H1 (cell line): ENCODE data around the gene TXNDC11. TPM values are rescaled to one million over a fixed set of nuclear protein-coding genes. Genes with fewer than 3 reads are reported as not detected.

Source experiments
- CTCF ChIA-PET: fragments of 300-600 bp; sonication (Branson Sonifier 250); formaldehyde crosslinking; loops from one replicate; lab custom pipeline; 2021; ENCODE audit not compliant: partially characterized antibody; lab: Charles Lee
- POLR2A ChIA-PET: fragments of 300-600 bp; sonication (Branson Sonifier 250); formaldehyde crosslinking; loops from one replicate; lab custom pipeline; 2021; ENCODE audit warnings: inconsistent platforms; ENCODE audit not compliant: partially characterized antibody; lab: Charles Lee
- DNase-seq, 2 experiments: peaks; one replicate each; pipeline versions ENCODE4 v3.0.0 to v3.0.0-alpha.2; 2010 to 2022; ENCODE audit warnings: low spot score in 2 of 2, low read depth in 1 of 2, mixed read lengths in 1 of 2
- FAIRE-seq: peaks from 2 replicates; lab custom pipeline; 2011; peaks lifted over from hg19 to GRCh38; lab: Jason Lieb, UNC
- H2AFZ ChIP-seq: 2 replicates; pipeline ENCODE4 v1.8.1; 2012; ENCODE audit warnings: low read length, inconsistent platforms
- H2AK5ac ChIP-seq: 2 replicates; pipeline ENCODE4 v1.6.1; 2013; ENCODE audit warnings: low read depth, low read length
- H2BK120ac ChIP-seq: replicated peaks from 2 replicates; pipeline ENCODE3; 2013; ENCODE audit warnings: low read depth, low read length, inconsistent platforms
- H2BK12ac ChIP-seq: 2 replicates; pipeline ENCODE4 v1.6.1; 2013; ENCODE audit warnings: low read depth, low read length
- H2BK15ac ChIP-seq: 2 replicates; pipeline ENCODE4 v1.6.1; 2013; ENCODE audit warnings: low read length
- H2BK20ac ChIP-seq: 2 replicates; pipeline ENCODE4 v1.6.1; 2013; ENCODE audit warnings: low read length
- H2BK5ac ChIP-seq: 2 replicates; pipeline ENCODE4 v1.6.1; 2013; ENCODE audit warnings: low read depth, low read length
- H3K14ac ChIP-seq: 2 replicates; pipeline ENCODE4 v1.6.1; 2013; ENCODE audit warnings: inconsistent platforms; ENCODE audit not compliant: insufficient read length
- H3K18ac ChIP-seq: 2 replicates; pipeline ENCODE4 v1.6.1; 2013; ENCODE audit warnings: low read length; ENCODE audit errors: extremely low read depth
- H3K23ac ChIP-seq: 2 replicates; pipeline ENCODE4 v1.6.1; 2013; ENCODE audit warnings: inconsistent platforms; ENCODE audit not compliant: insufficient read length
- H3K23me2 ChIP-seq: 2 replicates; pipeline ENCODE4 v1.6.1; 2013; ENCODE audit warnings: low read depth, low read length
- H3K27ac ChIP-seq: 2 replicates; pipeline ENCODE4 v1.6.1; 2011; ENCODE audit warnings: low read depth, low read length, inconsistent platforms
- H3K27me3 ChIP-seq, 4 experiments: replicated peaks in 1 of 4; 1 replicate in 1 of 4; 2 replicates in 3 of 4; pipeline versions ENCODE4 v1.6.1 to v1.8.1; 2011 to 2013; ENCODE audit warnings: low read length in 3 of 4, mild to moderate bottlenecking in 3 of 4, inconsistent platforms in 2 of 4, mixed read lengths in 2 of 4, moderate library complexity in 1 of 4; ENCODE audit not compliant: control insufficient read depth in 3 of 4, insufficient read depth in 3 of 4; ENCODE audit errors: extremely low read depth in 1 of 4
- H3K36me3 ChIP-seq, 4 experiments: 2 replicates each; pipeline versions ENCODE4 v1.6.1 to v1.8.1; 2011 to 2013; ENCODE audit warnings: mild to moderate bottlenecking in 4 of 4, low read length in 3 of 4, moderate library complexity in 2 of 4, control low read depth in 1 of 4, inconsistent platforms in 1 of 4; ENCODE audit not compliant: insufficient read depth in 4 of 4, control insufficient read depth in 2 of 4
- H3K4ac ChIP-seq: replicated peaks from 2 replicates; pipeline ENCODE3; 2013; ENCODE audit warnings: low read length, low read depth, mixed read lengths, inconsistent platforms; ENCODE audit not compliant: insufficient read length
- H3K4me1 ChIP-seq, 4 experiments: replicated peaks in 1 of 4; 1 replicate in 1 of 4; 2 replicates in 3 of 4; pipeline versions ENCODE4 v1.6.1 to v1.8.1; 2011 to 2013; ENCODE audit warnings: low read length in 3 of 4, inconsistent platforms in 2 of 4, mixed read lengths in 1 of 4; ENCODE audit not compliant: insufficient read depth in 4 of 4, control insufficient read depth in 3 of 4
- H3K4me2 ChIP-seq, 2 experiments: 2 replicates each; pipeline versions ENCODE4 v1.6.1 to v1.8.1; 2011 to 2013; ENCODE audit warnings: low read depth in 2 of 2, low read length in 2 of 2, control low read depth in 1 of 2, inconsistent platforms in 1 of 2, mild to moderate bottlenecking in 1 of 2; ENCODE audit not compliant: insufficient read depth in 1 of 2
- H3K4me3 ChIP-seq, 4 experiments: fragments of 200-600, 300-600 bp in 1 of 4; sonication (generic), shearing (Covaris generic), sonication (Bioruptor Twin) in 1 of 4; 2 replicates each; pipeline versions ENCODE4 v1.5.1 to v1.8.1; 2011 to 2016; ENCODE audit warnings: low read length in 4 of 4, low read depth in 3 of 4, control low read depth in 2 of 4, inconsistent platforms in 2 of 4, mild to moderate bottlenecking in 2 of 4, mixed read lengths in 1 of 4, moderate library complexity in 1 of 4; ENCODE audit not compliant: insufficient read depth in 2 of 4; ENCODE audit errors: extremely low read depth in 1 of 4
- H3K56ac ChIP-seq: replicated peaks from 2 replicates; pipeline ENCODE3; 2013; ENCODE audit warnings: low read depth, mild to moderate bottlenecking, mixed read lengths, low read length, inconsistent platforms; ENCODE audit not compliant: insufficient read length
- H3K79me1 ChIP-seq: 2 replicates; pipeline ENCODE4 v1.6.1; 2013; ENCODE audit warnings: low read depth, low read length, control low read depth
- H3K79me2 ChIP-seq, 2 experiments: 2 replicates each; pipeline versions ENCODE4 v1.6.1 to v1.8.1; 2012 to 2013; ENCODE audit warnings: low read length in 2 of 2, mild to moderate bottlenecking in 2 of 2, inconsistent platforms in 1 of 2; ENCODE audit not compliant: insufficient read depth in 2 of 2, control insufficient read depth in 1 of 2
- H3K9ac ChIP-seq, 4 experiments: replicated peaks in 1 of 4; 1 replicate in 1 of 4; 2 replicates in 3 of 4; pipeline versions ENCODE4 v1.6.1 to v1.8.1; 2011 to 2013; ENCODE audit warnings: low read depth in 3 of 4, low read length in 3 of 4, control low read depth in 2 of 4, mild to moderate bottlenecking in 2 of 4, moderate library complexity in 2 of 4, inconsistent platforms in 1 of 4; ENCODE audit errors: extremely low read depth in 1 of 4
- H3K9me3 ChIP-seq, 2 experiments: 2 replicates each; pipeline versions ENCODE4 v1.6.1 to v1.8.1; 2012 to 2013; ENCODE audit warnings: mild to moderate bottlenecking in 2 of 2, moderate library complexity in 2 of 2, control low read depth in 1 of 2, inconsistent platforms in 1 of 2, low read depth in 1 of 2, low read length in 1 of 2, mixed read lengths in 1 of 2; ENCODE audit not compliant: insufficient read depth in 2 of 2
- H4K20me1 ChIP-seq, 2 experiments: replicated peaks in 1 of 2; 2 replicates each; pipeline versions ENCODE3 to v1.8.1; 2011 to 2013; ENCODE audit warnings: inconsistent platforms in 2 of 2, low read length in 2 of 2, mild to moderate bottlenecking in 1 of 2; ENCODE audit not compliant: insufficient read depth in 2 of 2, control insufficient read depth in 1 of 2
- H4K5ac ChIP-seq: 2 replicates; pipeline ENCODE4 v1.6.1; 2013; ENCODE audit warnings: low read length, low read depth, mixed read lengths, inconsistent platforms; ENCODE audit not compliant: insufficient read length
- H4K8ac ChIP-seq: 2 replicates; pipeline ENCODE4 v1.8.0; 2013; ENCODE audit warnings: mild to moderate bottlenecking, moderate library complexity, low read length, inconsistent platforms; ENCODE audit not compliant: insufficient read depth; ENCODE audit errors: extremely low read depth
- H4K91ac ChIP-seq: replicated peaks from 2 replicates; pipeline ENCODE3; 2013; ENCODE audit warnings: low read length, mixed read lengths, inconsistent platforms; ENCODE audit not compliant: insufficient read length
- BRCA1 ChIP-seq: IDR thresholded peaks from 2 replicates; pipeline ENCODE4 v1.6.1; 2012; ENCODE audit warnings: low read depth, low read length, improper control_type of control experiment
- EGR1 ChIP-seq: IDR thresholded peaks from 2 replicates; pipeline ENCODE4 v1.6.1; 2011; ENCODE audit warnings: low read depth, low read length, borderline replicate concordance
- MAFK ChIP-seq: IDR thresholded peaks from 2 replicates; pipeline ENCODE4 v1.6.1; 2012; ENCODE audit warnings: low read depth, mild to moderate bottlenecking, improper control_type of control experiment, low read length
- MAX ChIP-seq: IDR thresholded peaks from 2 replicates; pipeline ENCODE4 v1.6.1; 2012; ENCODE audit warnings: inconsistent platforms
- POLR2AphosphoS5 ChIP-seq: IDR thresholded peaks from 2 replicates; pipeline ENCODE4 v1.6.1; 2011; ENCODE audit warnings: low read depth, low read length
- RFX5 ChIP-seq: IDR thresholded peaks from 2 replicates; pipeline ENCODE4 v1.6.1; 2011; ENCODE audit warnings: low read depth, low read length, improper control_type of control experiment, borderline replicate concordance
- SP1 ChIP-seq: IDR thresholded peaks from 2 replicates; pipeline ENCODE4 v1.6.1; 2011; ENCODE audit warnings: low read depth, low read length
- SP2 ChIP-seq: IDR thresholded peaks from 2 replicates; pipeline ENCODE4 v1.6.1; 2012; ENCODE audit warnings: mild to moderate bottlenecking, low read length, inconsistent platforms
- TAF1 ChIP-seq: IDR thresholded peaks from 2 replicates; pipeline ENCODE4 v1.6.1; 2011; ENCODE audit warnings: mild to moderate bottlenecking, low read depth, low read length
- TEAD4 ChIP-seq: IDR thresholded peaks from 2 replicates; pipeline ENCODE4 v1.6.1; 2012; ENCODE audit warnings: low read depth, low read length, inconsistent platforms, mixed read lengths
- WGBS, 2 experiments: shearing (Covaris generic) in 1 of 2; methylation state at CpG; one replicate each; pipeline versions ENCODE4 v1.1.6 to v1.1.7; 2013 to 2015; ENCODE audit warnings: low lambda C conversion rate in 2 of 2, mixed read lengths in 2 of 2, inconsistent platforms in 1 of 2, low coverage in 1 of 2, missing lambda C conversion rate in 1 of 2; ENCODE audit not compliant: insufficient replicate concordance in 2 of 2, insufficient coverage in 1 of 2, insufficient read length in 1 of 2; ENCODE audit errors: extremely low coverage in 1 of 2, missing lambda C conversion rate in 1 of 2; 5-methylcytosine and 5-hydroxymethylcytosine counted together
- polyA plus RNA-seq, 7 experiments: library from polyadenylated mRNA; depleted of rRNA in 3 of 7; stranded (reverse) in 5 of 7; unstranded in 2 of 7; fragments of >200 nt in 5 of 7; fragments of 200-250 nt in 2 of 7; gene quantifications; 1 replicate in 5 of 7; 2 replicates in 1 of 7; 4 replicates in 1 of 7; pipeline versions ENCODE4 v1.2.1 to v1.2.3, GENCODE V29; 2011 to 2013; ENCODE audit warnings: missing spikeins in 2 of 7, mixed read lengths in 2 of 7
- total RNA-seq: library from RNA; stranded (reverse); fragmentation: NEBNext Ultra II Directional; extraction: Animal tissue kit (Norgen Biotek cat#: 25700); gene quantifications from 2 replicates; pipeline ENCODE4 v1.2.1, GENCODE V29; 2021
- TF ChIP-seq, protein P1 (sequence below), 3 experiments: IDR thresholded peaks; 1 replicate in 2 of 3; 2 replicates in 1 of 3; pipeline versions ENCODE4 v1.5.1 to v1.6.1; 2011; ENCODE audit warnings: low read length in 3 of 3, mild to moderate bottlenecking in 3 of 3, inconsistent platforms in 2 of 3, low read depth in 1 of 3, moderate library complexity in 1 of 3; ENCODE audit not compliant: insufficient read depth in 1 of 3; ENCODE audit errors: control extremely low read depth in 1 of 3
- TF ChIP-seq, protein P2 (sequence below): IDR thresholded peaks from 2 replicates; pipeline ENCODE4 v1.6.1; 2011; ENCODE audit warnings: low read depth, mild to moderate bottlenecking, low read length; ENCODE audit not compliant: insufficient read depth

TXNDC11 gene
- total and polyA plus RNA-seq, 2 of the 8 experiments (the other 6 are each of a cell fraction or from before 2014, with no cell fraction given), result 13.5 to 13.8 TPM

DNA sequence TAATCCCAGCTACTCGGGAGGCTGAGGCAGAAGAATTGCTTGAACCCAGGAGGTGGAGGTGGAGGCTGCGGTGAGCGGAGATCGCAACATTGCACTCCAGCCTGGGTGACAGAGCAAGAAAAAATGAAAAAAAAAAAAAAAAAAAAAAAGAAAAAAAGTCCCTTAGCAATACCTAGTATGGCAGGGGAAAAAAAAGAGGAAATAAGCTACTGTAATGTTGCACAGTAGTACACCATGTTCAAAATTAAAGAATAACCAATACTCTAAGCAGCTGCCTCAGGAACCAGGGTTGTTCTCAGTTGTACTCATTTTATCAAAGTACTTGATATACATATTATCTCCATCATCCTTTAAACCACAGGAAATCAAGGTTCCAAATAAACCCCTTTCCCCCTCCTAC lies 17.3 kb upstream of the TXNDC11 start:
- Histone ChIP-seq H3K79me2 (no peaks in the 10 kb centered on the region), H4K5ac (no peak overlapping the region), H2BK15ac (no peak overlapping the region), H2AK5ac (no peak overlapping the region), H2BK12ac (no peak overlapping the region), H3K4me2 (no peak overlapping the region), H3K18ac (no peak overlapping the region), H2BK120ac (no peak overlapping the region), H2BK20ac (no peak overlapping the region), H3K4ac (no peak overlapping the region), H3K23me2 (no peaks in the 10 kb centered on the region), H3K36me3 (peaks cover 0 to 61% (median 41%) of the 10 kb centered on the region in 4 experiments; a peak in 7 of 8 replicates), H3K27ac (no peak overlapping the region), H3K9me3 (no peaks in the 10 kb centered on the region), H3K79me1 (no peaks in the 10 kb centered on the region), H3K23ac (no peak overlapping the region), H3K56ac (no peak overlapping the region), H3K4me3 (no peak overlapping the region), H3K4me1 (no peaks in the 10 kb centered on the region), H3K14ac (no peak overlapping the region), H2AFZ (no peak overlapping the region), H3K27me3 (no peaks in the 10 kb centered on the region), H4K91ac (no peak overlapping the region), H4K8ac (no peak overlapping the region), H3K9ac (no peak overlapping the region), H4K20me1 (no peaks in the 10 kb centered on the region), H2BK5ac (no peak overlapping the region)
- POLR2A ChIA-PET, result interaction anchor here (0.7 kb wide), 1 partner anchor 22 kb away, joined by 3 read pairs; no protein-coding TSS in a partner anchor
- CTCF ChIA-PET, result interaction anchor here (1.2 kb wide), 1 partner anchor 24 kb away, joined by 3 read pairs; no protein-coding TSS in a partner anchor
- 93% methylated on average over 4 of the region's 4 CpGs; no CpG with 5 or more reads in 1 of the 2 experiments for WGBS, 2 experiments
- no peak for FAIRE-seq
- DNase-seq, result no peak
- TF ChIP-seq BRCA1 (no peak), SP1 (no peak), SP2 (no peak), TAF1 (no peak), POLR2AphosphoS5 (no peak), TEAD4 (no peak), MAFK (no peak), RFX5 (no peak), MAX (no peak), EGR1 (no peak)
- TF ChIP-seq, protein P1, sequence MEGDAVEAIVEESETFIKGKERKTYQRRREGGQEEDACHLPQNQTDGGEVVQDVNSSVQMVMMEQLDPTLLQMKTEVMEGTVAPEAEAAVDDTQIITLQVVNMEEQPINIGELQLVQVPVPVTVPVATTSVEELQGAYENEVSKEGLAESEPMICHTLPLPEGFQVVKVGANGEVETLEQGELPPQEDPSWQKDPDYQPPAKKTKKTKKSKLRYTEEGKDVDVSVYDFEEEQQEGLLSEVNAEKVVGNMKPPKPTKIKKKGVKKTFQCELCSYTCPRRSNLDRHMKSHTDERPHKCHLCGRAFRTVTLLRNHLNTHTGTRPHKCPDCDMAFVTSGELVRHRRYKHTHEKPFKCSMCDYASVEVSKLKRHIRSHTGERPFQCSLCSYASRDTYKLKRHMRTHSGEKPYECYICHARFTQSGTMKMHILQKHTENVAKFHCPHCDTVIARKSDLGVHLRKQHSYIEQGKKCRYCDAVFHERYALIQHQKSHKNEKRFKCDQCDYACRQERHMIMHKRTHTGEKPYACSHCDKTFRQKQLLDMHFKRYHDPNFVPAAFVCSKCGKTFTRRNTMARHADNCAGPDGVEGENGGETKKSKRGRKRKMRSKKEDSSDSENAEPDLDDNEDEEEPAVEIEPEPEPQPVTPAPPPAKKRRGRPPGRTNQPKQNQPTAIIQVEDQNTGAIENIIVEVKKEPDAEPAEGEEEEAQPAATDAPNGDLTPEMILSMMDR (IDR thresholded peaks at IDR 0.05; ENCODE audit: control extremely low read depth in 1 of 3, insufficient read depth in 1 of 3, low read depth in 1 of 3, low read length in 3 of 3), result no peak
- TF ChIP-seq, protein P2, sequence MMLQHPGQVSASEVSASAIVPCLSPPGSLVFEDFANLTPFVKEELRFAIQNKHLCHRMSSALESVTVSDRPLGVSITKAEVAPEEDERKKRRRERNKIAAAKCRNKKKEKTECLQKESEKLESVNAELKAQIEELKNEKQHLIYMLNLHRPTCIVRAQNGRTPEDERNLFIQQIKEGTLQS, result no peak
